Measurements from ENCODE around the gene ANKRD34C.

- TF ChIP-seq CTCF (IDR thresholded peaks at IDR 0.05 in 4 of 5, conservative IDR thresholded peaks at IDR 0.05 in 1 of 5) (no peak), POLR2A (IDR thresholded peaks at IDR 0.05) (no peak)
These were observed 38.8 kb upstream of the ANKRD34C start for GRCh38 chr15:79243723-79244122.
